OCI-LY7 (cell line): ENCODE data around the gene LRGUK. TPM values are rescaled to one million over a fixed set of nuclear protein-coding genes. Genes with fewer than 3 reads are reported as not detected.

Experiments used
- BruUV-seq: library from RNA; stranded (reverse); fragments of 400-500 nt; replicated peaks from 2 replicates; lab custom pipeline; 2021; lab: Mats Ljungman, UMichigan
- CTCF ChIA-PET: fragments of 300-600 bp; sonication (Branson Sonifier 250); formaldehyde crosslinking; loops from one replicate; lab custom pipeline; 2022; ENCODE audit warnings: antibody characterized with exemption; ENCODE audit not compliant: unreplicated experiment; lab: Charles Lee
- POLR2A ChIA-PET: fragments of 300-600 bp; sonication (Branson Sonifier 250); formaldehyde crosslinking; loops from one replicate; lab custom pipeline; 2022; ENCODE audit warnings: antibody characterized with exemption; lab: Charles Lee
- DNase-seq: peaks from one replicate; pipeline ENCODE4 v3.0.0-alpha.2; 2015; ENCODE audit warnings: low spot score
- H2AFZ ChIP-seq: fragments of 200-600 bp; sonication (generic), shearing (Covaris generic); 2 replicates; pipeline ENCODE4 v1.6.1; 2014; ENCODE audit warnings: mild to moderate bottlenecking, antibody characterized with exemption, low read length, moderate library complexity
- H3K27ac ChIP-seq: fragments of 200-600 bp; sonication (generic); 2 replicates; pipeline ENCODE4 v1.5.1; 2014; ENCODE audit warnings: mixed run types, low read depth, mild to moderate bottlenecking, moderate library complexity, low read length, inconsistent platforms; ENCODE audit not compliant: poor library complexity, severe bottlenecking
- H3K36me3 ChIP-seq: fragments of 200-600 bp; sonication (generic); 2 replicates; pipeline ENCODE4 v1.6.1; 2014; ENCODE audit warnings: mild to moderate bottlenecking, antibody characterized with exemption, low read length, moderate library complexity, mixed read lengths; ENCODE audit not compliant: insufficient read depth
- H3K4me1 ChIP-seq: fragments of 200-600 bp; sonication (generic); 2 replicates; pipeline ENCODE4 v1.5.1; 2014; ENCODE audit warnings: mild to moderate bottlenecking, low read length; ENCODE audit not compliant: insufficient read depth, poor library complexity, severe bottlenecking
- H3K4me2 ChIP-seq: fragments of 200-600 bp; sonication (generic); 2 replicates; pipeline ENCODE4 v1.6.1; 2014; ENCODE audit warnings: mild to moderate bottlenecking, low read length
- H3K4me3 ChIP-seq: fragments of 200-600 bp; sonication (generic); 2 replicates; pipeline ENCODE4 v1.5.1; 2014; ENCODE audit warnings: mild to moderate bottlenecking, low read depth, low read length; ENCODE audit not compliant: poor library complexity, severe bottlenecking
- H3K79me2 ChIP-seq: fragments of 200-600 bp; sonication (generic); 2 replicates; pipeline ENCODE4 v1.6.1; 2016; ENCODE audit warnings: low read depth, mild to moderate bottlenecking, low read length, moderate library complexity, mixed read lengths; ENCODE audit not compliant: insufficient read depth
- H3K9me2 ChIP-seq: fragments of 200-600 bp; sonication (generic); 2 replicates; pipeline ENCODE4 v1.6.1; 2016; ENCODE audit warnings: mild to moderate bottlenecking, low read length, mixed read lengths; ENCODE audit not compliant: insufficient read depth
- H3K9me3 ChIP-seq: fragments of 200-600 bp; sonication (generic); 2 replicates; pipeline ENCODE4 v1.6.1; 2014; ENCODE audit warnings: mild to moderate bottlenecking, mixed run types, low read length, mixed read lengths
- H4K20me1 ChIP-seq: fragments of 200-600 bp; sonication (generic); 2 replicates; pipeline ENCODE4 v1.6.1; 2014; ENCODE audit warnings: mild to moderate bottlenecking, antibody characterized with exemption, low read length, moderate library complexity, mixed read lengths; ENCODE audit not compliant: insufficient read depth
- EZH2phosphoT487 ChIP-seq: fragments of 200-600 bp; sonication (generic); IDR thresholded peaks from 2 replicates; pipeline ENCODE4 v1.6.1; 2018; ENCODE audit warnings: low read depth, borderline replicate concordance, mild to moderate bottlenecking, mixed run types, antibody characterized with exemption, low read length, moderate library complexity, mixed read lengths
- intact Hi-C: fragments of 100-400 bp; cut with micrococcal nuclease; formaldehyde crosslinking; loops from one replicate; pipeline ENCODE4 v1.10.0; 2022; ENCODE audit not compliant: unreplicated experiment
- total RNA-seq, 2 experiments: library from RNA; depleted of rRNA in 1 of 2; stranded (reverse); fragments of >200 nt in 1 of 2; shearing (Covaris generic) in 1 of 2; gene quantifications; 2 replicates each; pipeline ENCODE4 v1.2.3, GENCODE V29; 2014 to 2022
- TF ChIP-seq, protein P1 (sequence below): fragments of 200-600 bp; sonication (generic); conservative IDR thresholded peaks from 2 replicates; pipeline ENCODE4 v1.5.1; 2014; ENCODE audit warnings: mild to moderate bottlenecking, antibody characterized with exemption, low read length, moderate library complexity, mixed read lengths

LRGUK gene
- total RNA-seq, 2 experiments from 2014 or later, result 0.46 to 0.95 TPM

DNA sequence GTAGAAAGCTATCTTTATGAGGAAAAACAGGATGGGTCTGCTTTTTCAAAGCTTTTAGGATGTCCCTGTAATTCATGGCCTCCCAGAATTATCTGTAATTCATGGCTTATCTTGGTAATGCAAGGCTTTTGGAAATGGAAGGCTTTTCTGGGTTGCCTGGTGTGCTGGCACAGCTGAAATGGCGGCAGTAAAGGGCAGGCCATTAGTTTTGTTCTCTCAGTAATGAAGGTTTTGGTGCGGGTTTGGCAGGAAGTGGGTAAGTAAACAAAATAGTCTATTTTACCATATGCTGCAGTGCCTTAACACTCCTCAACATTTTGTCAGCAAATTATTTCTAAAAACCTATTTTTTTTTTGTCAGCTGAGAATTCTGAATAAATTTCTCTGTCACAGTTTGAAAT lies 69.3 kb downstream of the LRGUK start:
- BruUV-seq, result no TSS peak
- no peaks in the 10 kb centered on the region for H3K9me2 ChIP-seq

GRCh38 chr7:134197345-134197744 lies 70.2 kb downstream of the LRGUK start:
- no peaks in the 10 kb centered on the region for H3K36me3 ChIP-seq
- DNase-seq, result no peak
- no peak for TF ChIP-seq EZH2phosphoT487
- TF ChIP-seq, protein P1, sequence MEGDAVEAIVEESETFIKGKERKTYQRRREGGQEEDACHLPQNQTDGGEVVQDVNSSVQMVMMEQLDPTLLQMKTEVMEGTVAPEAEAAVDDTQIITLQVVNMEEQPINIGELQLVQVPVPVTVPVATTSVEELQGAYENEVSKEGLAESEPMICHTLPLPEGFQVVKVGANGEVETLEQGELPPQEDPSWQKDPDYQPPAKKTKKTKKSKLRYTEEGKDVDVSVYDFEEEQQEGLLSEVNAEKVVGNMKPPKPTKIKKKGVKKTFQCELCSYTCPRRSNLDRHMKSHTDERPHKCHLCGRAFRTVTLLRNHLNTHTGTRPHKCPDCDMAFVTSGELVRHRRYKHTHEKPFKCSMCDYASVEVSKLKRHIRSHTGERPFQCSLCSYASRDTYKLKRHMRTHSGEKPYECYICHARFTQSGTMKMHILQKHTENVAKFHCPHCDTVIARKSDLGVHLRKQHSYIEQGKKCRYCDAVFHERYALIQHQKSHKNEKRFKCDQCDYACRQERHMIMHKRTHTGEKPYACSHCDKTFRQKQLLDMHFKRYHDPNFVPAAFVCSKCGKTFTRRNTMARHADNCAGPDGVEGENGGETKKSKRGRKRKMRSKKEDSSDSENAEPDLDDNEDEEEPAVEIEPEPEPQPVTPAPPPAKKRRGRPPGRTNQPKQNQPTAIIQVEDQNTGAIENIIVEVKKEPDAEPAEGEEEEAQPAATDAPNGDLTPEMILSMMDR, result no peak
- H3K79me2 ChIP-seq, result no peaks in the 10 kb centered on the region
- H3K9me3 ChIP-seq, result no peaks in the 10 kb centered on the region
- intact Hi-C loops, result no loop called here
- no peak overlapping the region for H3K4me2 ChIP-seq
- no TSS peak for BruUV-seq
- H3K4me1 ChIP-seq, result no peaks in the 10 kb centered on the region
- H2AFZ ChIP-seq, result no peak overlapping the region
- H4K20me1 ChIP-seq, result no peaks in the 10 kb centered on the region
- H3K27ac ChIP-seq, result no peak overlapping the region
- no peaks in the 10 kb centered on the region for H3K9me2 ChIP-seq
- ChIA-PET POLR2A (interaction anchor here (1.2 kb wide), 1 partner anchor 10 kb away, joined by 5 read pairs; no protein-coding TSS in a partner anchor), CTCF (no interaction called here)
- H3K4me3 ChIP-seq, result no peak overlapping the region

More for the DNA sequence above, 69.3 kb downstream of the LRGUK start:
- Histone ChIP-seq H3K4me3 (no peak overlapping the region), H3K36me3 (no peaks in the 10 kb centered on the region), H2AFZ (peak overlapping the region; percentile 12; the same call in 1 of the 2 replicates), H3K4me1 (no peaks in the 10 kb centered on the region), H3K4me2 (no peak overlapping the region), H4K20me1 (no peaks in the 10 kb centered on the region), H3K9me3 (no peaks in the 10 kb centered on the region), H3K27ac (no peak overlapping the region), H3K79me2 (no peaks in the 10 kb centered on the region)
- TF ChIP-seq, protein P1, result no peak
- TF ChIP-seq EZH2phosphoT487, result no peak
- ChIA-PET CTCF (no interaction called here), POLR2A (interaction anchor here (0.7 kb wide), 1 partner anchor 1658 kb away, joined by 3 read pairs; no protein-coding TSS in a partner anchor)
- intact Hi-C loops, result no loop called here
- DNase-seq, result no peak

GRCh38 chr7:134200970-134201369 lies 73.8 kb downstream of the LRGUK start:
- no peaks in the 10 kb centered on the region for H3K36me3 ChIP-seq
- H3K79me2 ChIP-seq, result no peaks in the 10 kb centered on the region
- CTCF ChIA-PET, result no interaction called here
- BruUV-seq, result no TSS peak
- H3K4me1 ChIP-seq, result no peaks in the 10 kb centered on the region
- DNase-seq, result no peak
- H3K9me3 ChIP-seq, result no peaks in the 10 kb centered on the region
- H3K9me2 ChIP-seq, result no peaks in the 10 kb centered on the region
- intact Hi-C loops, result no loop called here
- H3K4me2 ChIP-seq, result no peak overlapping the region
- no peak for TF ChIP-seq EZH2phosphoT487
- TF ChIP-seq, protein P1, result no peak
- H2AFZ ChIP-seq, result no peak overlapping the region
- H3K4me3 ChIP-seq, result no peak overlapping the region
- POLR2A ChIA-PET, result interaction anchor here (0.5 to 1.3 kb wide), 2 partner anchors 13 to 52 kb away, joined by 3 to 4 read pairs; no protein-coding TSS in a partner anchor
- H4K20me1 ChIP-seq, result no peaks in the 10 kb centered on the region
- no peak overlapping the region for H3K27ac ChIP-seq
